Colonic mucosa (tissue), 4 donors: ENCODE data around the gene FUT1. TPM values are rescaled to one million over a fixed set of nuclear protein-coding genes. Genes with fewer than 3 reads are reported as not detected.

Experiments
- DNase-seq: peaks from one replicate; pipeline ENCODE4 v3.0.0-alpha.2; 2020
- H3K27ac ChIP-seq: fragments of 200-600 bp; one replicate; pipeline ENCODE4 v1.8.0; 2021
- H3K27me3 ChIP-seq: fragments of 200-600 bp; one replicate; pipeline ENCODE4 v1.8.0; 2021
- H3K36me3 ChIP-seq: fragments of 200-600 bp; one replicate; pipeline ENCODE4 v1.8.0; 2021
- H3K4me1 ChIP-seq: fragments of 200-600 bp; one replicate; pipeline ENCODE4 v1.8.0; 2021; ENCODE audit warnings: mild to moderate bottlenecking
- H3K4me3 ChIP-seq: fragments of 200-600 bp; one replicate; pipeline ENCODE4 v1.8.0; 2021
- H3K9ac ChIP-seq, 2 donors: one replicate each; pipeline ENCODE4 v1.7.0; 2013; ENCODE audit warnings: control low read depth in 2 of 2, low read depth in 2 of 2, low read length in 2 of 2
- H3K9me3 ChIP-seq: fragments of 200-600 bp; one replicate; pipeline ENCODE4 v1.8.0; 2021
- CTCF ChIP-seq: fragments of 200-600 bp; IDR thresholded peaks from one replicate; pipeline ENCODE4 v1.8.0; 2022; ENCODE audit warnings: antibody characterized with exemption, mild to moderate bottlenecking
- intact Hi-C: fragments of 100-400 bp; cut with DNase I; formaldehyde crosslinking; loops from one replicate; pipeline ENCODE4 v1.14.1; 2022
- total RNA-seq, 2 donors: library from RNA; stranded (reverse); fragmentation: NEBNext Ultra II Directional in 1 of 2; extraction: Animal tissue kit (Norgen Biotek cat#: 25700) in 1 of 2; gene quantifications; one replicate each; pipeline ENCODE4 v1.2.1, GENCODE V29; 2021
- donor health status: healthy.
- donor health status: DM: no; HTN: no; CAD: no.
- donor health status: DM: no; HTN: no; CAD: no.

Gene FUT1
- total RNA-seq, 2 donors from 2014 or later, result 0.59 to 0.80 TPM

- H3K4me1 ChIP-seq, result peaks cover 6% of the 10 kb centered on the region
- no peak for DNase-seq
- no peak overlapping the region for H3K27ac ChIP-seq
- intact Hi-C loops, result no loop called here
- no peak overlapping the region for H3K4me3 ChIP-seq
- peaks cover 21% of the 10 kb centered on the region for H3K27me3 ChIP-seq
- no peaks in the 10 kb centered on the region for H3K36me3 ChIP-seq
- H3K9me3 ChIP-seq, result no peaks in the 10 kb centered on the region
- H3K9ac ChIP-seq, result no peak overlapping the region
- TF ChIP-seq CTCF, result no peak
Measured at GRCh38 chr19:48755787-48756186, 3.3 kb upstream of the FUT1 start.

GRCh38 chr19:48755084-48755641 lies 2.7 kb upstream of the FUT1 start, which contains the start of gene FGF21:
FGF21 (plus strand) TSS chr19:48755524; CDS start chr19:48756237, 713 bp downstream.
- Histone ChIP-seq H3K4me3 (no peak within 1 kb of the TSS), H3K27me3 (peaks cover 21% of the 10 kb centered on the region), H3K27ac (no peak within 1 kb of the TSS), H3K36me3 (no peaks in the 10 kb centered on the region), H3K9me3 (no peaks in the 10 kb centered on the region), H3K4me1 (peaks cover 6% of the 10 kb centered on the region), H3K9ac (no peak within 1 kb of the TSS)
- intact Hi-C loops, result no loop called here
- no peak for TF ChIP-seq CTCF
- DNase-seq, result no peak

- Histone ChIP-seq H3K9me3 (no peaks in the 10 kb centered on the region), H3K36me3 (no peaks in the 10 kb centered on the region), H3K4me1 (peaks cover 6% of the 10 kb centered on the region), H3K27me3 (peaks cover 21% of the 10 kb centered on the region), H3K4me3 (peak overlapping the region; percentile 23), H3K27ac (no peak overlapping the region), H3K9ac (peak overlapping the region; percentile 43 to 51)
- DNase-seq, result no peak
- TF ChIP-seq CTCF, result no peak
- intact Hi-C loops, result no loop called here
Measured at GRCh38 chr19:48751845-48752495, 471 bp downstream of the FUT1 start.

GRCh38 chr19:48750771-48751504 lies 1.5 kb downstream of the FUT1 start:
- H3K27me3 ChIP-seq, result peaks cover 21% of the 10 kb centered on the region
- peaks cover 6% of the 10 kb centered on the region for H3K4me1 ChIP-seq
- no peak overlapping the region for H3K4me3 ChIP-seq

GRCh38 chr19:48750351-48750750 lies 2.1 kb downstream of the FUT1 start:
- Histone ChIP-seq H3K4me3 (no peak overlapping the region), H3K27ac (no peak overlapping the region)
- DNase-seq, result no peak

More at GRCh38 chr19:48750771-48751504, 1.5 kb downstream of the FUT1 start:
- TF ChIP-seq CTCF, result no peak
- no peaks in the 10 kb centered on the region for H3K9me3 ChIP-seq
- intact Hi-C loops, result no loop called here
- H3K36me3 ChIP-seq, result no peaks in the 10 kb centered on the region
- H3K9ac ChIP-seq, result no peak overlapping the region
- no peak for DNase-seq
- H3K27ac ChIP-seq, result no peak overlapping the region

More at GRCh38 chr19:48750351-48750750, 2.1 kb downstream of the FUT1 start:
- no peaks in the 10 kb centered on the region for H3K9me3 ChIP-seq
- H3K4me1 ChIP-seq, result peaks cover 6% of the 10 kb centered on the region
- H3K36me3 ChIP-seq, result no peaks in the 10 kb centered on the region
- no peak overlapping the region for H3K9ac ChIP-seq
- intact Hi-C loops, result no loop called here
- TF ChIP-seq CTCF, result no peak
- H3K27me3 ChIP-seq, result peaks cover 21% of the 10 kb centered on the region
